ENCODE results near the gene PDIA5.

Gene PDIA5

DNA sequence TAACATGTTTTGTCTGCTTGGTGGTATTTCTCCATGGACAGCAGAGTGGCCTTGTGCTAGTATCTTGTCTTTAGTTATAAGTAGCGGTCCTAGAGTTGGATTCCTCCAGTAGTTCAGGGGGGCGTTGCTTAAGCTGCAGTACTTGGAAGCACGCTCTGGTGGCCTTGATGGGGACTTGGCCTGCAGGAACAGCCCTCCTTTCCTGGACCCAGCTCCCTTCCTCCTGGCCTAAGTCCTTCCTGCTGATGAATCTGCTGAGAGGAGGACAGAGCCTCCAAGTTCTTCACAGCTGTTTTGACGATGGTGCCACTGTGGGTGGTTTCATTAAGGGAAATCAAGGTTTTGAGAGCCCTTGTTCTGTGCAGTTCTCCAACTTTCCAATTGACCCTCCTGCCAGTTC, 96.3 kb downstream of the PDIA5 start:
- no peak for DNase-seq (ENCODE audit: low spot score in 2 of 2)
- no peak overlapping the region for H3K4me3 Mint-ChIP-seq

DNA sequence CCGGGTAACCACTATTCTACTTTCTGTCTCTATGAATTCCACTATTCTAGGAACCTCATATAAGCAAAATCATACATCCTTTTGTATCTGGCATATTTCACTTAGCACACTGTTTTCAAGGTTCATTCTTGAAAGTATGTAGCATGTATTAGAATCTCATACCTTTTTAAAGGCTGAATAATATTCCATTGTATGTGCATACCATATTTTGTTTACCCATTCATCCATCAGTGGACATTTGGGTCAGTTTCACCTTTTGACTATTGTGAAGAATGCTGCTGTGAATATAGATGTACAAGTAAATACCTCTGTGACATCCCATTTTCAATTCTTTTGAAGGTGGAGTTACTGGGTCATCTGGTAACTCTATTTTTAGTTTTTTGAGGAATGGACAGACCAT, 98.3 kb downstream of the PDIA5 start:
- ATAC-seq (no peak), DNase-seq (ENCODE audit: low spot score in 2 of 2) (no peak)
- H3K27ac Mint-ChIP-seq: no peak overlapping the region
- peaks cover 4% of the 10 kb centered on the region for H3K9me3 Mint-ChIP-seq
- no peak overlapping the region for H3K4me3 Mint-ChIP-seq
- H3K4me1 Mint-ChIP-seq: no peaks in the 10 kb centered on the region
- peaks cover 29% of the 10 kb centered on the region for H3K36me3 Mint-ChIP-seq

More for the DNA sequence above, 96.3 kb downstream of the PDIA5 start:
- no peaks in the 10 kb centered on the region for H3K4me1 Mint-ChIP-seq
- H3K36me3 Mint-ChIP-seq: peaks cover 29% of the 10 kb centered on the region
- ATAC-seq: no peak
- peaks cover 4% of the 10 kb centered on the region for H3K9me3 Mint-ChIP-seq
- no peak overlapping the region for H3K27ac Mint-ChIP-seq

DNA sequence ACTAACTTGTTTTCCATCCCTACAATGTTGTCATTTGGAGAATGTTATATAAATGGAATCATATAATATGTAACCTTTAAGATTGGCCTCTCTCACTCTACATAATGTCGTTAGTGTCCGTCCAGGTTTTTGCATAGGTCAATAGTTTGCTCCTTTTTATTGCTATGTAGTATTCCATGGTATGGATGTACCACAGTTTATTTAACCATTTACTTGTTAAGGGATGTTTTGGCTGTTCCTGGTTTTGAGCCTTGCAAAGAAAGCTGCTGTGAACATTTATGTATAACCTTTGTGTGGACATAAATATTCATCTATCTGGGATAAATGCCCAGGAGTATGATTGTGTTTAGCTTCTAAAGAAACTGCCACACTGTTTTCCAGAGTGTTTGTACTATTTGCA, 100.9 kb downstream of the PDIA5 start:
- H3K4me1 Mint-ChIP-seq: no peaks in the 10 kb centered on the region
- no peak overlapping the region for H3K4me3 Mint-ChIP-seq
- peaks cover 4% of the 10 kb centered on the region for H3K9me3 Mint-ChIP-seq
- no peak overlapping the region for H3K27ac Mint-ChIP-seq
- ATAC-seq (no peak), DNase-seq (ENCODE audit: low spot score in 2 of 2) (no peak)
- H3K36me3 Mint-ChIP-seq: peaks cover 11% of the 10 kb centered on the region

DNA sequence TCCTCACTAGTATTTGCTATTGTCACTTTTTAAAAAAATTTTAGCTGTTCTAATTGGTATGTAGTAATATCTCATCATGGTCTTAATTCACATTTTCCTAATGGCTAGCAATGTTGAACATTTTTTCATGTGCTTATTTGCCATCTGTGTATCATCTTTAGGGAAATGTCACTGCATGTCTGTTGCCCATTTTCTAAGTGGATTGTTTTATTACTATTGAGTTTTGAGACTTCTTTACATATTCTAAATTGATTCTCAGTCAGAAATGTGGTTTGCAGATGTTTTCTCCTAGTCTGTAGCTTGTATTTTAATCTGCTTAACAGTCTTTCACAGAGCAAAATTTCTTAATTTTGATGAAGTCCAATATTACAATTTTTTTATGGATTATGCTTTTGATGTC, 101.3 kb downstream of the PDIA5 start:
- DNase-seq (ENCODE audit: low spot score in 2 of 2) (no peak), ATAC-seq (no peak)
- H3K36me3 Mint-ChIP-seq: peaks cover 8% of the 10 kb centered on the region
- H3K9me3 Mint-ChIP-seq: peaks cover 4% of the 10 kb centered on the region
- H3K4me3 Mint-ChIP-seq: no peak overlapping the region
- no peak overlapping the region for H3K27ac Mint-ChIP-seq
- H3K4me1 Mint-ChIP-seq: no peaks in the 10 kb centered on the region

DNA sequence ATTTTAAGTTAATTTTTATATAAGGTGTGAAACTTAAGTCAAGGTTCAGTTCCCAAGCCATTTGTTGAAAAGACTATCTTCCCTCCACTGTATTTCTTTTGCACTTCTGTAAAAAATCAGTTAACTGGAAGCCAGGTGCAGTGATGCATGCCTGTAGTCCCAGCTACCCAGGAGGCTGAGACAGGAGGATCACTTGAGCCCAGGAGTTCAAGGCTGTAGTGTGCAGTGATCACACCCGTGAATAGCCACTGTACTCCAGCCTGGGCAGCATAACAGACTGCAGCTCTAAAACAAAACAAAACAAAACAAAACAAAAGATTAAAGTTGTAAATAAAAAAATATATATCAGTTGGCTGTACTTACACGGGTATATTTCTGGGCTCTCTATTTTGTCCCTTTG, 101.8 kb downstream of the PDIA5 start:
- Mint-ChIP-seq H3K27ac (no peak overlapping the region), H3K36me3 (peaks cover 8% of the 10 kb centered on the region), H3K4me1 (no peaks in the 10 kb centered on the region), H3K9me3 (peaks cover 4% of the 10 kb centered on the region), H3K4me3 (no peak overlapping the region)
- ATAC-seq: no peak
- no peak for DNase-seq (ENCODE audit: low spot score in 2 of 2)

DNA sequence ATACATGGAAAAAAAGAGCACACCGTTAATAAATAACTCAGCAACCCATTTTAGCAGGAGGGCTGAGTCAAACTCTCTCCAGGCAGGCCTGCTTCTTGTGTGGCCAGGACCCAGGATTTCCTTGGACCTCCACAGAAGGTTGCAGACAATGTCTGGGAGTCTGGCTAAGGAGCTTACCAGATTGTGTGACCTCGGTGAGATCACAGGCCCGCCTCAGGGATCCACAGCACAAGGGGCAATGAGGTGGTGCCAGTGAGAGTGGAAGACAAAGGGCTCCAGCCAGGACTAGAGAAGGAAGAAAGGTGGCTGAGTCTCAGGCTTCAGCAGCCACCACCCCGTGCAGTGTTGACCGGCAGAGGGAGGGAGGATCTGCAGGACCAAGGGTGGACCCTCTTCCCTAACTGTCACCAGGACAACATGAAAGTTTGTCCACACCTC, 102.7 kb downstream of the PDIA5 start:
- no peak for ATAC-seq
- H3K4me3 Mint-ChIP-seq: no peak overlapping the region
- no peaks in the 10 kb centered on the region for H3K4me1 Mint-ChIP-seq
- peaks cover 5% of the 10 kb centered on the region for H3K36me3 Mint-ChIP-seq
- H3K9me3 Mint-ChIP-seq: peaks cover 4% of the 10 kb centered on the region
- H3K27ac Mint-ChIP-seq: no peak overlapping the region
- DNase-seq (ENCODE audit: low spot score in 2 of 2): no peak

DNA sequence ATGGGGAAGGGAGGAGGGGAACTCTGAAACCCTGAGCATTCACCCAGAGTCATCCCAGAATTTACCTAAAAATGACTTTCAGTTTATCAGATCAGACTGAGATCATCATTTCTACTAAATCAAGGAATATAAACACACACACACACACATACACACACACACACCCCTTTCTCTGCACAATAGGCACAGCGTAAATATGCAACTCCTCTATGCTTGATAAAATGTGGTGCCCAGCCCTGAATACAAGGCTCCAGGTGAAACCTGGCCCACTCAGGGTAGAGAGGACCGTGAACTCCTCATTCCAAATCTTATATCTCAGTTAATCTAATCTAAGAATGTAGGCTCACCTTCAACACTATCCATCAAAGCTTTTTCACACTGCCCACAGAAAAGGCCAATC, 103.1 kb downstream of the PDIA5 start:
- ATAC-seq: no peak
- no peak for DNase-seq (ENCODE audit: low spot score in 2 of 2)
- Mint-ChIP-seq H3K4me3 (no peak overlapping the region), H3K27ac (no peak overlapping the region), H3K36me3 (peaks cover under 1% of the 10 kb centered on the region), H3K9me3 (peaks cover 2% of the 10 kb centered on the region), H3K4me1 (no peaks in the 10 kb centered on the region)

DNA sequence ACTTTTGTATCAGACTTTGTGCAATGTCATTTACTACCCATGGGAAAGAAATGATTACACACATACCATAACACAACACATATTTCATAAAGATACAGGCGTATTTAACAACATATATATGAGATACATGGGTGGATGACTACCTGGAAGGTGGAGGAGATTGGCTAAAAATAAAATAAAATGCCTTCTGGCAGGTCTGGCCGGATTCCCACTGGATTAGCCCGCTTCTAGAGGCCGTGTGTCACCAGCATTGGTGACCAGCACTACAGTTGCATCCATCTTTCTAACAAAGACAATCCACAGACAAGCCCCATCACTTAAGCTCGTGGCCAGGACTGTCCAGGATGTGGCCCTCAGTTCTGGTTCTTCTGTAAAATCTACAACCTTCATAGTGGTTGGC, 114.0 kb downstream of the PDIA5 start:
- Mint-ChIP-seq H3K27ac (no peak overlapping the region), H3K4me3 (no peak overlapping the region), H3K36me3 (no peaks in the 10 kb centered on the region), H3K4me1 (no peaks in the 10 kb centered on the region), H3K9me3 (peaks cover 4% of the 10 kb centered on the region)
- DNase-seq (ENCODE audit: low spot score in 2 of 2) (no peak), ATAC-seq (no peak)

DNA sequence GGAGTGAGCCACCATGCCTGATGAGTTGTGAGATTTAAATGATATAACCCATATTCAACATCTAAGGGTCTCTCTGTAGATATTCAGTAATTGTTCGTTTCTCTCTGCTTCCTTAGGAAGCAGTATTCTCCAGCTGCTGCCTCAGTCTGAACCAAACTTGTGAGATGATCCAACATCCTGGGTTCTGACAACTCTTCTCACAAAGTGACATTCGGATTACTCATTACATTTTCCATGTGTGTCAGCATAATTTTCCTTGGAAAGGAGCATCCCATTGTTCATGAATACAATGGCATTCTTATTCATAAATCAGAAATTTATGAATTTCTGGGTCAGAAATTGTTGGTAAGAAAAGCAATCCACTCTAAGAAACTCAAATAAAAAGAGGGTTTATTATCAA, 119.9 kb downstream of the PDIA5 start:
- no peak for ATAC-seq
- Mint-ChIP-seq H3K27ac (no peak overlapping the region), H3K4me3 (no peak overlapping the region), H3K36me3 (no peaks in the 10 kb centered on the region), H3K4me1 (no peaks in the 10 kb centered on the region), H3K9me3 (peaks cover 4% of the 10 kb centered on the region)
- DNase-seq (ENCODE audit: low spot score in 2 of 2): no peak

DNA sequence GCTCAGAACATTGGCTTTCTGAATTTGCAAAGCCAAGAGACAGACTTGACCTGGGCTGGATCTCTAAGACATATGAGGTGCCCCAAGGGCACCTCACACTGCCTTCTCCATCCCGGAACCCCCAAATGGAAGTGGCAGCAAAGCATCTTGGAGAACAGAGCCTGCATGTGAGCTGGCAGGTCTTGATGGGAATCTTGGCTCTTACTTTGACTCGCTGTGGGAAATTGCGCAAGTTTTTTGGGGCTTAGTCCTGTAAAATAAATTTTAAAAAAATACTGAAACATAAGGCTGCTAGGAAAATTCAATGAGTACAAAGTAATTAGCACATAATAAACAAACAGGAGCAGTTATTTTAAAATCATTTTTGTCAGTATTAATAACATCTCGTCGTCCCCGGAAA, 121.2 kb downstream of the PDIA5 start:
- no peak overlapping the region for H3K27ac Mint-ChIP-seq

DNA sequence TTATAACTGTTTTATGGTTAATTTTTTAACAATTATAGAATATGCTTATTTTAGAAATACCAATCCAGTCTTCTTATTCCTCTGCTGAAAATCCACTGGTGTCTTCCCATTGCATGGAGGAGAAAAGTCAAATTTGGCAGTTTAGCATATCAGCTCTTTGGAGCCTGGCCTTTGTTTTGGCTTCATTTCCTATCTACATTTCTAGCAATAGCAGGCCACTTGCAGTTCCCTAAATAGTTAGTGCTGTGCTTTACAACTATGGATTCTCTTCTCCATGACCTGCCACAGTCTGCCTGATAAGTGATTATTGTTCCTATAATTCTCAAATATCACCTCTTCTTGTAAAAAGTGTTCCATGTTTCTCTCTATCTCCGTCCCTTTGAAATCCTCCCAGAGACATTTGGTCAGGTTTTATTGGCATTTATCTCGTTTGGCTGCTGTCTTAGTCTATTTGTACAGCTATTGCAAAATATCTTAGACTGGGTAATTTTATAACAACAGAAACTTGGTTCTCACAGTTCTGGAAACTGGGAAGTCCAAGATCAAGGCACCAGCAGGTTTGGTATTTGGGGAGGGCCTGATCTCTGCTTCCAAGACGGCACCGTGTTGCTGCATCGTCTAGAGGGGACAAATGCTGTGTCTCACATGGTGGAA, 126.8 kb downstream of the PDIA5 start:
- no peak overlapping the region for H3K27ac Mint-ChIP-seq
- no peak for ATAC-seq
- H3K9me3 Mint-ChIP-seq: no peaks in the 10 kb centered on the region
- DNase-seq (ENCODE audit: low spot score in 2 of 2): no peak
- H3K4me1 Mint-ChIP-seq: no peaks in the 10 kb centered on the region
- H3K4me3 Mint-ChIP-seq: no peak overlapping the region
- H3K36me3 Mint-ChIP-seq: no peaks in the 10 kb centered on the region

More for the DNA sequence above, 121.2 kb downstream of the PDIA5 start:
- no peak overlapping the region for H3K4me3 Mint-ChIP-seq
- no peak for ATAC-seq
- no peaks in the 10 kb centered on the region for H3K4me1 Mint-ChIP-seq
- no peaks in the 10 kb centered on the region for H3K36me3 Mint-ChIP-seq
- H3K9me3 Mint-ChIP-seq: no peaks in the 10 kb centered on the region
- no peak for DNase-seq (ENCODE audit: low spot score in 2 of 2)

DNA sequence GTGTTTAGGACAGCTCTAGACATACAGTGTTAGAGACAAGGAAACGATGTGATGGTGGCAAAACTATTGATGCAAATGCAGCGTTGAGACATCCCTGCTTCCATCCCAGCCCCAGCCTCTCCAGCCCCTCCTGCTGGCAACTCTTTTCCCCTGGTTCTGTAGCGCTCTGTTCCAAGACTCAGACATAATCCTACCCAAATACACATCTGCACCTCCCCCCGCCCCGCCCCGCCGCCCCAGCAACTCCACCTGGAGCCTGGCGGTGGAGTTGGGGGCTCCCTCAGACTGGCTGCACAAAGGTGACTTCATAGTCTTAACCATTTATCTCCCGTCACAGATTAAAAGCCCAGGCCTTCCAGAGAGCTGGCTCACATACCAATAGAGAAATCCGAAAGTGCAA, 127.7 kb downstream of the PDIA5 start:
- Mint-ChIP-seq H3K36me3 (no peaks in the 10 kb centered on the region), H3K4me3 (no peak overlapping the region), H3K9me3 (no peaks in the 10 kb centered on the region), H3K4me1 (no peaks in the 10 kb centered on the region), H3K27ac (no peak overlapping the region)
- DNase-seq (ENCODE audit: low spot score in 2 of 2) (no peak), ATAC-seq (no peak)

DNA sequence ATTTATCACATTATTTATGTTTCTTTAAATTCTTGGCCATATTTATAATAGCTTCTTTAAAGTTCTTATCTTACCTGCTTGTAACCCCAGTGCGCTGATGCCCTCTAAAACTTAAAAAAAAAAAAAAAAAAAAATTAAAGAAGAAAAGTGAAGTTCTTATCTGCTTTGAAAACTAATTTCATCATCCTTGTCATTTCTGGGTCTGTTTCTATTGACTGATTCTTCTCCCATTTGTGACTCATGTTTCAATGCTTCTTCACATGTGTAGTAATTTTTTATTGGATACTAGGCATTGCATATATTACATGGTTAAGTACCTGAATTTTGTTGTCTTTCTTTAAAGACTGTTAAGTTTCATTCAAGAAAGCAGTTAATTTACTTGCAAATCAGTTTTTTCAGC, 131.5 kb downstream of the PDIA5 start:
- Mint-ChIP-seq H3K9me3 (peaks cover 2% of the 10 kb centered on the region), H3K27ac (no peak overlapping the region), H3K4me1 (peaks cover 24% of the 10 kb centered on the region), H3K36me3 (peaks cover 6% of the 10 kb centered on the region), H3K4me3 (no peak overlapping the region)
- ATAC-seq: no peak
- DNase-seq (ENCODE audit: low spot score in 2 of 2): no peak

DNA sequence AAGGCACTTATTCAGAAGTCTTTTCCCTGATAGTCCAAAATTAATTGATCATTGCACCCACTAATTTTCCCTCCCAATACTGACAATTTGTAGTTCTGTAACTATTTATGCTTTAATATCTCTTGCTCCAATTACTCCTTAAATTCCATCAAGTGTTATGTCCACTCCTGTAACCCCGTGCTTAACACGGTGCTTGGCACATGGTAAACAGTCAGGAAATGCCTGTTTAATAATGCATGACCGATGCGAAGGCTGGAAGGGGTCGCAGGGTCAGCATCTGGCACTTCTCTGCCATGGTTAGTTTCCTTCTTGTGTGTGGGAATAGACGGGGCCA, 134.4 kb downstream of the PDIA5 start:
- H3K4me3 Mint-ChIP-seq: peak overlapping the region; percentile 84
- peak overlapping the region; percentile 96 for H3K27ac Mint-ChIP-seq
- H3K9me3 Mint-ChIP-seq: peaks cover 2% of the 10 kb centered on the region
- DNase-seq (ENCODE audit: low spot score in 2 of 2): no peak
- no peak for ATAC-seq
- peaks cover 26% of the 10 kb centered on the region for H3K4me1 Mint-ChIP-seq
- peaks cover 6% of the 10 kb centered on the region for H3K36me3 Mint-ChIP-seq

DNA sequence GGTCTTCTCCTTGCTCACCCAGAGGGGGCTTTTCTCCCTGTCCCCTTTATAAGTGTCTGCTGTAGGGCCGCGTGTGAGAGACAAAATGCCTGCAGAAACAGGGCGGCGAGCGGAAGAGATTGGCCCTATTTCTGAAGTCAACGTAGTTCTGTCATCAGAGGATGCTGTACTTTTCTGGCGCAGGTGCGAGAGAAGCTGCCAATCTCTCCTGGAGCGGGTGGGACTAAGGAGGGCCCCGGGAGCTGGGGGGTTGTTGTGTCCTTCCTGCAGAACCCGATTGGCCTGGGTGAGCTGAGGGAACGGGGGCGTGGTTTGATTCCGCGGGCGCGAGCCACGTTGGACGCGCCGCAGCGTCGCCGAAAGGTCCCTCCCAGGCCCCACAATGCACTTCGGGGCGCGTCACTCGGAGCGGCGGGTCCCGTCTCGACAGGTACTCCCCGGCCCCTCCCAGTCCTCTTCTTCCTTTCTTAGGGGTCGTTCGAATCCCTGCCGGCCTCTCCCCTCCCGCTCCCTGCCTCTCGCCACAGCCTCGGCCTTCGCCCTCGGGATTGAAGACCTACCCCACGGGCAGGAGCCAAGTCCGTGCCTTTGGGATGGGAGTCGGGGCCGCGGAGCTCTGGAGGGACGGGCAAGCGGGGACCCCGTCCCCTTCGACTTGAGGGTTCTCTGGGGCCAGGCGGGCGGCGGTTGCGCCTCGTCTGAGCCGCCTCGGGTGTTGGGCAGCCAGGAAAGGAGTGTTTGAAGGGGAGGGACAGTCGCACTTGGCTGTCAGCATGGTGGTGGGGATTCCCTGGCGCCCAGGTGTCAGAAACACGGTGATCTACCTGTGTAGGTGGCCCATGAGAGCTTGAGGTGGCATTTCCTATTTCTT, 135.0 kb downstream of the PDIA5 start, which contains the start of gene SEC22A:
SEC22A (plus strand) TSS at position 387 of the 871 bp plus-strand sequence. CDS start 7,275 bp downstream, outside the sequence.
- H3K4me3 Mint-ChIP-seq: peak within 1 kb of the TSS; percentile 84
- H3K4me1 Mint-ChIP-seq: peaks cover 26% of the 10 kb centered on the region
- H3K27ac Mint-ChIP-seq: peak within 1 kb of the TSS; percentile 96
- peak; percentile 98 for ATAC-seq
- H3K36me3 Mint-ChIP-seq: peaks cover 6% of the 10 kb centered on the region
- peak; percentile 72 to 94 for DNase-seq (ENCODE audit: low spot score in 2 of 2)
- peaks cover 2% of the 10 kb centered on the region for H3K9me3 Mint-ChIP-seq

DNA sequence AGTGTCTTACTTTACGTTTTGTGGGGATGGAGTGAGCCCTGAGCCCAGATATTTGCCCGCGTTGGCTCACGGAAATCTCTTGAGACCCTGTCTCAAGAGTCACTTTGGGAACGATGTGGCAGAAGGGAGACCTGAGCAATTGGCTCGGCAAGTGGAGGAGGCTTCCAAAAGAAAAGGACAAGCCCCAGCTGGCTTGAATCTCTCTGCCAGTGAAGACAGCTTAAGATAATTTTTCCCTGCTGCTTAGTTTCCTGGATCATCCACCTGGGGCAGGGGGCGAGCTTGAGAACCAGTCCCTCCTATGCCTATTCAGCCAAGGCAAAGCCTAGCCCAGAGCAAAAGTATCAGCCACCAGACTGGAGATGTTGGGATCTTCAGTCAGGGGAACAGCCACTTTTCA, 135.6 kb downstream of the PDIA5 start:
- DNase-seq (ENCODE audit: low spot score in 2 of 2) (no peak), ATAC-seq (no peak)
- peaks cover 26% of the 10 kb centered on the region for H3K4me1 Mint-ChIP-seq
- peak overlapping the region; percentile 84 for H3K4me3 Mint-ChIP-seq
- H3K36me3 Mint-ChIP-seq: peaks cover 6% of the 10 kb centered on the region
- H3K27ac Mint-ChIP-seq: peak overlapping the region; percentile 96
- H3K9me3 Mint-ChIP-seq: peaks cover 2% of the 10 kb centered on the region

All from stimulated activated effector memory CD8-positive, alpha-beta T cell treated with anti-CD3 and anti-CD28 coated beads, Interleukin-12 subunit alpha, Interleukin-12 subunit beta, amount 100 ng/mL, for 72 hours (primary cell).